Trophoblast cell (in vitro differentiated cells and primary cell): ENCODE measurements around the gene SYNPR.

Experiments used
- DNase-seq, 2 donors: peaks; one replicate each; pipeline ENCODE4 v3.0.0-alpha.2; 2016
- H2AFZ ChIP-seq: 2 replicates; pipeline ENCODE4 v1.6.1; 2013; ENCODE audit warnings: low read length, moderate library complexity, mild to moderate bottlenecking; ENCODE audit not compliant: insufficient read depth, poor library complexity
- H2AK5ac ChIP-seq: 2 replicates; pipeline ENCODE4 v1.6.1; 2013; ENCODE audit warnings: mild to moderate bottlenecking, low read length
- H2BK120ac ChIP-seq: 2 replicates; pipeline ENCODE4 v1.6.1; 2013; ENCODE audit warnings: low read length, mild to moderate bottlenecking, moderate library complexity; ENCODE audit not compliant: insufficient read depth, poor library complexity
- H2BK12ac ChIP-seq: 2 replicates; pipeline ENCODE4 v1.6.1; 2013; ENCODE audit warnings: mild to moderate bottlenecking, low read length, moderate library complexity
- H2BK5ac ChIP-seq: 2 replicates; pipeline ENCODE4 v1.6.1; 2013; ENCODE audit warnings: low read length, low read depth, moderate library complexity, mild to moderate bottlenecking; ENCODE audit not compliant: poor library complexity
- H3K14ac ChIP-seq: 2 replicates; pipeline ENCODE4 v1.6.1; 2013; ENCODE audit warnings: mild to moderate bottlenecking, low read length
- H3K18ac ChIP-seq: 2 replicates; pipeline ENCODE4 v1.6.1; 2013; ENCODE audit warnings: mild to moderate bottlenecking, low read length
- H3K23ac ChIP-seq: 2 replicates; pipeline ENCODE4 v1.6.1; 2013; ENCODE audit warnings: low read length
- H3K27ac ChIP-seq: 2 replicates; pipeline ENCODE4 v1.5.1; 2013; ENCODE audit warnings: low read depth, mild to moderate bottlenecking, inconsistent platforms, low read length, moderate library complexity
- H3K27me3 ChIP-seq: 2 replicates; pipeline ENCODE4 v1.6.1; 2013; ENCODE audit warnings: inconsistent platforms, mild to moderate bottlenecking, low read length, moderate library complexity; ENCODE audit not compliant: insufficient read depth
- H3K36me3 ChIP-seq, 2 experiments: 1 replicate in 1 of 2; 2 replicates in 1 of 2; pipeline ENCODE4 v1.6.1; 2013; ENCODE audit warnings: low read length in 2 of 2, mild to moderate bottlenecking in 2 of 2, moderate library complexity in 1 of 2; ENCODE audit not compliant: insufficient read depth in 2 of 2, control insufficient read depth in 1 of 2
- H3K4ac ChIP-seq: 2 replicates; pipeline ENCODE4 v1.6.1; 2013; ENCODE audit warnings: low read depth, mild to moderate bottlenecking, low read length, moderate library complexity
- H3K4me1 ChIP-seq, 2 experiments: 1 replicate in 1 of 2; 2 replicates in 1 of 2; pipeline ENCODE4 v1.6.1; 2013; ENCODE audit warnings: low read length in 2 of 2, mild to moderate bottlenecking in 2 of 2, moderate library complexity in 1 of 2; ENCODE audit not compliant: insufficient read depth in 2 of 2, control insufficient read depth in 1 of 2
- H3K4me2 ChIP-seq: 2 replicates; pipeline ENCODE4 v1.6.1; 2013; ENCODE audit warnings: inconsistent platforms, mild to moderate bottlenecking, low read length, moderate library complexity
- H3K4me3 ChIP-seq: 2 replicates; pipeline ENCODE4 v1.5.1; 2013; ENCODE audit warnings: mild to moderate bottlenecking, low read depth, low read length, inconsistent platforms
- H3K79me1 ChIP-seq: one replicate; pipeline ENCODE4 v1.6.1; 2013; ENCODE audit warnings: low read length
- H3K79me2 ChIP-seq: 2 replicates; pipeline ENCODE4 v1.6.1; 2013; ENCODE audit warnings: low read length, mild to moderate bottlenecking; ENCODE audit not compliant: control insufficient read depth, insufficient read depth, poor library complexity
- H3K9ac ChIP-seq: 2 replicates; pipeline ENCODE4 v1.6.1; 2013; ENCODE audit warnings: mild to moderate bottlenecking, low read length
- H3K9me3 ChIP-seq: 2 replicates; pipeline ENCODE4 v1.6.1; 2013; ENCODE audit warnings: low read depth, mild to moderate bottlenecking, control low read depth, inconsistent platforms, low read length; ENCODE audit not compliant: insufficient read depth
- H4K12ac ChIP-seq: 2 replicates; pipeline ENCODE4 v1.6.1; 2013; ENCODE audit warnings: low read depth, mild to moderate bottlenecking, low read length, moderate library complexity
- H4K8ac ChIP-seq: 2 replicates; pipeline ENCODE4 v1.6.1; 2013; ENCODE audit warnings: low read depth, mild to moderate bottlenecking, low read length, moderate library complexity
- H4K91ac ChIP-seq: one replicate; pipeline ENCODE4 v1.6.1; 2013; ENCODE audit warnings: low read depth, mild to moderate bottlenecking, low read length, moderate library complexity
- WGBS: extraction: QIAGEN DNeasy Blood & Tissue Kit; methylation state at CpG from one replicate; pipeline ENCODE4 v1.1.7; 2013; ENCODE audit warnings: missing lambda C conversion rate; ENCODE audit not compliant: insufficient read length, insufficient coverage; ENCODE audit errors: extremely low coverage; 5-methylcytosine and 5-hydroxymethylcytosine counted together

Gene SYNPR

GRCh38 chr3:63571682-63572081, 293.6 kb downstream of the SYNPR start:
- no peak overlapping the region for H2BK5ac ChIP-seq
- no peak overlapping the region for H3K18ac ChIP-seq
- H3K79me2 ChIP-seq, result no peaks in the 10 kb centered on the region
- H3K9ac ChIP-seq, result no peak overlapping the region
- H3K9me3 ChIP-seq, result no peaks in the 10 kb centered on the region
- WGBS, result no CpG with 5 or more reads among the region's 3 CpGs
- no peaks in the 10 kb centered on the region for H3K79me1 ChIP-seq
- no peak overlapping the region for H3K4ac ChIP-seq
- H3K27me3 ChIP-seq, result no peaks in the 10 kb centered on the region
- no peak overlapping the region for H2AFZ ChIP-seq
- H2BK120ac ChIP-seq, result no peak overlapping the region
- H3K36me3 ChIP-seq, result no peaks in the 10 kb centered on the region
- H3K27ac ChIP-seq, result no peak overlapping the region
- H3K23ac ChIP-seq, result no peak overlapping the region
- no peak overlapping the region for H2AK5ac ChIP-seq
- H4K12ac ChIP-seq, result no peak overlapping the region
- H4K91ac ChIP-seq, result no peak overlapping the region
- H3K4me1 ChIP-seq, result peaks cover 0 to 3% of the 10 kb centered on the region in 2 experiments
- no peak overlapping the region for H3K14ac ChIP-seq
- no peak overlapping the region for H4K8ac ChIP-seq
- no peak overlapping the region for H3K4me3 ChIP-seq
- DNase-seq, result no peak
- no peak overlapping the region for H2BK12ac ChIP-seq
- no peak overlapping the region for H3K4me2 ChIP-seq

GRCh38 chr3:63576846-63577245, 298.7 kb downstream of the SYNPR start:
- H2AK5ac ChIP-seq, result no peak overlapping the region
- H3K27me3 ChIP-seq, result no peaks in the 10 kb centered on the region
- no peak overlapping the region for H2BK12ac ChIP-seq
- H4K91ac ChIP-seq, result no peak overlapping the region
- no peak overlapping the region for H4K12ac ChIP-seq
- DNase-seq, result peak; percentile 26 to 92
- H3K18ac ChIP-seq, result no peak overlapping the region
- peaks cover 11% of the 10 kb centered on the region for H3K79me1 ChIP-seq
- peaks cover 0 to 10% of the 10 kb centered on the region in 2 experiments for H3K4me1 ChIP-seq
- H3K23ac ChIP-seq, result no peak overlapping the region
- no peaks in the 10 kb centered on the region for H3K9me3 ChIP-seq
- no peak overlapping the region for H2BK120ac ChIP-seq
- H3K4me2 ChIP-seq, result peak overlapping the region; percentile 22
- H4K8ac ChIP-seq, result no peak overlapping the region
- no peak overlapping the region for H2AFZ ChIP-seq
- H2BK5ac ChIP-seq, result no peak overlapping the region
- no peaks in the 10 kb centered on the region for H3K36me3 ChIP-seq
- WGBS, result no CpG with 5 or more reads among the region's 2 CpGs
- H3K14ac ChIP-seq, result no peak overlapping the region
- H3K4me3 ChIP-seq, result no peak overlapping the region
- H3K9ac ChIP-seq, result no peak overlapping the region
- no peaks in the 10 kb centered on the region for H3K79me2 ChIP-seq
- no peak overlapping the region for H3K4ac ChIP-seq
- peak overlapping the region; percentile 32 for H3K27ac ChIP-seq

- H4K12ac ChIP-seq, result no peak overlapping the region
- H3K4me3 ChIP-seq, result no peak overlapping the region
- H4K91ac ChIP-seq, result peak overlapping the region; percentile 16
- H2BK120ac ChIP-seq, result no peak overlapping the region
- H3K27ac ChIP-seq, result no peak overlapping the region
- H2BK5ac ChIP-seq, result no peak overlapping the region
- WGBS, result no CpG with 5 or more reads among the region's 2 CpGs
- H3K23ac ChIP-seq, result no peak overlapping the region
- H2AFZ ChIP-seq, result no peak overlapping the region
- H3K4me1 ChIP-seq, result peaks cover 0 to 11% of the 10 kb centered on the region in 2 experiments
- H3K9ac ChIP-seq, result no peak overlapping the region
- H3K27me3 ChIP-seq, result no peaks in the 10 kb centered on the region
- H3K14ac ChIP-seq, result no peak overlapping the region
- no peaks in the 10 kb centered on the region for H3K9me3 ChIP-seq
- no peak overlapping the region for H2AK5ac ChIP-seq
- peaks cover 13% of the 10 kb centered on the region for H3K79me1 ChIP-seq
- no peak overlapping the region for H3K4ac ChIP-seq
- H2BK12ac ChIP-seq, result no peak overlapping the region
- H3K36me3 ChIP-seq, result no peaks in the 10 kb centered on the region
- no peak overlapping the region for H3K4me2 ChIP-seq
- no peak overlapping the region for H4K8ac ChIP-seq
- H3K18ac ChIP-seq, result no peak overlapping the region
- no peak for DNase-seq
- no peaks in the 10 kb centered on the region for H3K79me2 ChIP-seq
These were observed 300.8 kb downstream of the SYNPR start for GRCh38 chr3:63578858-63579257.

- no peak overlapping the region for H3K27ac ChIP-seq
- H3K4me2 ChIP-seq, result no peak overlapping the region
- H3K18ac ChIP-seq, result no peak overlapping the region
- no peaks in the 10 kb centered on the region for H3K27me3 ChIP-seq
- no CpG with 5 or more reads among the region's 2 CpGs for WGBS
- no peaks in the 10 kb centered on the region for H3K9me3 ChIP-seq
- H4K12ac ChIP-seq, result no peak overlapping the region
- no peaks in the 10 kb centered on the region for H3K36me3 ChIP-seq
- no peak overlapping the region for H3K4me3 ChIP-seq
- H2BK12ac ChIP-seq, result peak overlapping the region; percentile 30
- peaks cover 15% of the 10 kb centered on the region for H3K79me1 ChIP-seq
- H3K79me2 ChIP-seq, result no peaks in the 10 kb centered on the region
- H3K4me1 ChIP-seq, result peaks cover 0 to 15% of the 10 kb centered on the region in 2 experiments
- DNase-seq, result peak in 1 of 2 donors; percentile 40
- H2AFZ ChIP-seq, result no peak overlapping the region
- H4K91ac ChIP-seq, result no peak overlapping the region
- no peak overlapping the region for H3K23ac ChIP-seq
- H3K4ac ChIP-seq, result no peak overlapping the region
- H3K9ac ChIP-seq, result no peak overlapping the region
- H2BK120ac ChIP-seq, result no peak overlapping the region
- H2BK5ac ChIP-seq, result peak overlapping the region; percentile 57
- H2AK5ac ChIP-seq, result peak overlapping the region; percentile 30
- H4K8ac ChIP-seq, result no peak overlapping the region
- H3K14ac ChIP-seq, result peak overlapping the region; percentile 44
These were observed 302.0 kb downstream of the SYNPR start for GRCh38 chr3:63580151-63580550.
